AG04450 (cell line): ENCODE results near the gene HOXA10. TPM values are rescaled to one million over a fixed set of nuclear protein-coding genes. Genes with fewer than 3 reads are reported as not detected.

ENCODE experiments used
- CTCF ChIA-PET: fragments of 300-600, 350-600 bp; formaldehyde crosslinking; extraction: SDS; loops from one replicate; lab custom pipeline; 2022; ENCODE audit warnings: antibody characterized with exemption, inconsistent platforms; lab: Charles Lee
- POLR2A ChIA-PET: fragments of 350-600 bp; formaldehyde crosslinking; extraction: SDS; loops from one replicate; lab custom pipeline; 2021; ENCODE audit warnings: antibody characterized with exemption, inconsistent platforms; lab: Yijun Ruan, JAX
- DNase-seq: peaks from one replicate; pipeline ENCODE4 v3.0.0-alpha.2; 2011; ENCODE audit warnings: low read depth, low spot score
- H3K27ac ChIP-seq: one replicate; pipeline ENCODE4 v1.5.1; 2012; ENCODE audit warnings: low read depth, low read length, control low read depth
- H3K27me3 ChIP-seq: one replicate; pipeline ENCODE4 v1.6.0; 2012; ENCODE audit warnings: low read length; ENCODE audit not compliant: control insufficient read depth, insufficient read depth
- H3K4me3 ChIP-seq: 2 replicates; pipeline ENCODE4 v1.5.1; 2011; ENCODE audit warnings: mild to moderate bottlenecking, low read depth, low read length, control low read depth
- H3K9me3 ChIP-seq: 2 replicates; pipeline ENCODE4 v1.5.1; 2012; ENCODE audit warnings: low read length; ENCODE audit not compliant: control insufficient read depth, insufficient read depth
- CTCF ChIP-seq: IDR thresholded peaks from 2 replicates; pipeline ENCODE4 v1.5.1; 2011; ENCODE audit warnings: low read depth, low read length, control low read depth, inconsistent platforms
- polyA plus RNA-seq: library from polyadenylated mRNA; depleted of rRNA; stranded (reverse); fragments of >200 nt; gene quantifications from 2 replicates; pipeline ENCODE4 v1.2.3, GENCODE V29; 2011

The HOXA10 gene
- polyA plus RNA-seq, 1 experiment: 0.47 TPM

GRCh38 chr7:27182285-27182841, 8.2 kb upstream of the HOXA10 start:
- CTCF ChIA-PET: interaction anchor here (0.6 to 1.3 kb wide), 4 partner anchors 13 to 1289 kb away, joined by 3 to 11 read pairs (median 4); no protein-coding TSS in a partner anchor
- POLR2A ChIA-PET: interaction anchor here (0.6 kb wide), 1 partner anchor 72 kb away, joined by 4 read pairs; no protein-coding TSS in a partner anchor
- TF ChIP-seq CTCF: no peak
- no peak for DNase-seq
- H3K27me3 ChIP-seq: peaks cover 93% of the 10 kb centered on the region
- no peak overlapping the region for H3K4me3 ChIP-seq
- H3K9me3 ChIP-seq: peaks cover 14% of the 10 kb centered on the region; the same call in 1 of the 2 replicates
- no peak overlapping the region for H3K27ac ChIP-seq

- Histone ChIP-seq H3K27me3 (peaks cover 93% of the 10 kb centered on the region), H3K4me3 (no peak overlapping the region), H3K27ac (no peak overlapping the region), H3K9me3 (peaks cover 14% of the 10 kb centered on the region; the same call in 1 of the 2 replicates)
- ChIA-PET CTCF (interaction anchor here (0.6 to 1.3 kb wide), 4 partner anchors 14 to 1289 kb away, joined by 3 to 11 read pairs (median 4); no protein-coding TSS in a partner anchor), POLR2A (interaction anchor here (0.6 kb wide), 1 partner anchor 71 kb away, joined by 4 read pairs; no protein-coding TSS in a partner anchor)
- DNase-seq: no peak
- TF ChIP-seq CTCF: no peak
Measured at GRCh38 chr7:27181795-27182275, 7.7 kb upstream of the HOXA10 start.

- TF ChIP-seq CTCF: no peak
- Histone ChIP-seq H3K9me3 (peaks cover 13% of the 10 kb centered on the region; the same call in 1 of the 2 replicates), H3K27ac (no peak overlapping the region), H3K27me3 (peaks cover 92% of the 10 kb centered on the region), H3K4me3 (no peak overlapping the region)
- DNase-seq: no peak
- POLR2A ChIA-PET: no interaction called here
- CTCF ChIA-PET: interaction anchor here (0.6 to 3.2 kb wide), 39 partner anchors 10 to 1326 kb away, joined by 3 to 25 read pairs (median 4); partner anchors contain the start of genes HOXA5, HOXA7 and HOXA9
Measured at GRCh38 chr7:27180431-27181420, 6.6 kb upstream of the HOXA10 start.

- peaks cover 92% of the 10 kb centered on the region for H3K27me3 ChIP-seq
- H3K27ac ChIP-seq: no peak overlapping the region
- no peak for DNase-seq
- ChIA-PET POLR2A (interaction anchor here (0.7 kb wide), 1 partner anchor 1334 kb away, joined by 5 read pairs; no protein-coding TSS in a partner anchor), CTCF (interaction anchor here (0.6 to 3.2 kb wide), 50 partner anchors 9 to 1325 kb away, joined by 3 to 25 read pairs (median 4); partner anchors contain the start of genes HOXA5, HOXA7 and HOXA9)
- peaks cover 8% of the 10 kb centered on the region; the same call in 1 of the 2 replicates for H3K9me3 ChIP-seq
- H3K4me3 ChIP-seq: peak overlapping the region; percentile 32
- TF ChIP-seq CTCF: peak; percentile 90
Measured at GRCh38 chr7:27179503-27180430, 5.6 kb upstream of the HOXA10 start.
